Subcutaneous adipose tissue (tissue), 4 donors: ENCODE data around the gene PRRX1. TPM values are rescaled to one million over a fixed set of nuclear protein-coding genes. Genes with fewer than 3 reads are reported as not detected.

Experiments
- total RNA-seq, 4 donors: library from RNA; depleted of rRNA; stranded (reverse); fragments of >200 nt; gene quantifications; one replicate each; pipeline ENCODE4 v1.1.0, GENCODE V29; 2016
- TF ChIP-seq, protein P1 (sequence below): fragments of 450-650 bp; IDR thresholded peaks from one replicate; pipeline ENCODE4 v1.5.1; 2016; ENCODE audit warnings: low read depth, mild to moderate bottlenecking, control low read depth, antibody characterized with exemption, moderate library complexity

PRRX1 gene
- total RNA-seq, 4 donors from 2014 or later, result 75.3 to 115 (median 87.3) TPM

GRCh38 chr1:170725326-170725725, 61.4 kb downstream of the PRRX1 start:
- TF ChIP-seq, protein P1, sequence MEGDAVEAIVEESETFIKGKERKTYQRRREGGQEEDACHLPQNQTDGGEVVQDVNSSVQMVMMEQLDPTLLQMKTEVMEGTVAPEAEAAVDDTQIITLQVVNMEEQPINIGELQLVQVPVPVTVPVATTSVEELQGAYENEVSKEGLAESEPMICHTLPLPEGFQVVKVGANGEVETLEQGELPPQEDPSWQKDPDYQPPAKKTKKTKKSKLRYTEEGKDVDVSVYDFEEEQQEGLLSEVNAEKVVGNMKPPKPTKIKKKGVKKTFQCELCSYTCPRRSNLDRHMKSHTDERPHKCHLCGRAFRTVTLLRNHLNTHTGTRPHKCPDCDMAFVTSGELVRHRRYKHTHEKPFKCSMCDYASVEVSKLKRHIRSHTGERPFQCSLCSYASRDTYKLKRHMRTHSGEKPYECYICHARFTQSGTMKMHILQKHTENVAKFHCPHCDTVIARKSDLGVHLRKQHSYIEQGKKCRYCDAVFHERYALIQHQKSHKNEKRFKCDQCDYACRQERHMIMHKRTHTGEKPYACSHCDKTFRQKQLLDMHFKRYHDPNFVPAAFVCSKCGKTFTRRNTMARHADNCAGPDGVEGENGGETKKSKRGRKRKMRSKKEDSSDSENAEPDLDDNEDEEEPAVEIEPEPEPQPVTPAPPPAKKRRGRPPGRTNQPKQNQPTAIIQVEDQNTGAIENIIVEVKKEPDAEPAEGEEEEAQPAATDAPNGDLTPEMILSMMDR, result no peak

DNA sequence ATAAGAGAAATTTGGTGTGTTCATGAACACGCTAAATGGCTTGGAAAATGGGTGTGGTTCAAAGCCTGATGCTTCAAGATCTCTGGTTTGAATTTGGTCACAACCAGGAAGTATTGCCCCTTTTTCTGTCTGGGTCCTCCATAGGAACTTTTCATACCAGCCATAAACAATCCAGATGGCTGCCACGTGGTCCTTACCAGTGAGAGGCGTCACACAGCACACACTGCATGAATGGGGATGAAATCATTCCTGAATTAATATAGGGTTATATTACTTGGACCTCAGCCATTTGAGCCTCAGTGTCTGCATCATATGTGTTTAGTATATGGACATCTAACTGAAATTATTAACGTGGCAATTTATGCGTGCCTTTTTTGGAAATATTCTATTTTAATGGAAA, 64.0 kb downstream of the PRRX1 start:
- TF ChIP-seq, protein P1, result no peak

- TF ChIP-seq, protein P1, result no peak
These were observed 65.5 kb downstream of the PRRX1 start for GRCh38 chr1:170729225-170730002.

DNA sequence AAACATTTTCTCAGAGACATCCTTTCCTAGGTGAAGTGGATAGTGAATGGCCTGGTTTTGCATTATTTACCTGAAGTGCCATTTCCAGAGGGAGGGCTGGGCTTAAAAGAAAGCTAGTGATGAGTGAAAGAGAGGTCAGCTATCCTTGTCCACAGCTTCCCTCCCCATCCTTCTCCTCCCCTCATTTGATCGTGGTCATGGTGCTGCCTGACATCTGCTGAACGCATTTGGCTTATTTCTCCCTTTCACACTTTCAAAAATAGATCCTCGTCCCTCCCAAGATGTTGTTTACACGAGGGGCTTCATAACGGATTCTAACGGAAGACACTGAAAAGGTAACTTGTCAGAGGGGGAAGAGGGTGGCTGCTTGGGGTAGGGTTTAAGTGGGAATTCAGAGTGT, 66.1 kb downstream of the PRRX1 start:
- TF ChIP-seq, protein P1, result no peak

- TF ChIP-seq, protein P1, result no peak
These were observed 66.5 kb downstream of the PRRX1 start for GRCh38 chr1:170730438-170730837.

DNA sequence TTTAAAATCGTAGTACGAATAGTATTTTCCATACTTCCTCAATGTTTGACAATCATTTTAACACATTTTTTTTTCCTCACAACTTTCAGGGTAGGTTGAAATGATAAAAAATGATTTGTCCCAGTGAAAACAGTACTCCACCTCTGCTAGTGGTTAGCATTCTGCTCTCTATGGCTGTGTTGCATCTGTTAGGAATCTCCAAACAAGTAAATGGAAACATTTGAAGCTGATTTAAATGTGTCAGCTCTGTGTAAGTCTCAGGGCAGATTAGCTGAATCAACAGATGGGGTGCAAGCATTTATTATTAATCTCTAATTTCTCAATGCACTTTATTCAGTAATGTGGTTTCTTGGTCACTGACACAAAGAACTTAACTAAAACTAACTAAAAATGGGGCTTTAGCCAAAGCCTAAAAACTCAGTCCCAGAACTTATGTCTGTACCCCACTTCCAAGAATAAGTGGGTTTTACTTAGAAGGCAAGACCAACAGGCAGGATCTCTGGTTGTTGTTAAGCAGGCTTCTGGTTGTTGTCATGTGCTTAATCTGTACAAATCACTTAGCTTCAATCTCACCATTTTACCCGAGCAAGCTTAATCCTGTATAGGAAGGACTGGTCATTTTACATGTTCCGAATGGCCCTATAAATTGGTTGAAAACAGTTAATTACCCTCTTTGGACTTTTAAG, 67.8 kb downstream of the PRRX1 start:
- TF ChIP-seq, protein P1, result no peak

DNA sequence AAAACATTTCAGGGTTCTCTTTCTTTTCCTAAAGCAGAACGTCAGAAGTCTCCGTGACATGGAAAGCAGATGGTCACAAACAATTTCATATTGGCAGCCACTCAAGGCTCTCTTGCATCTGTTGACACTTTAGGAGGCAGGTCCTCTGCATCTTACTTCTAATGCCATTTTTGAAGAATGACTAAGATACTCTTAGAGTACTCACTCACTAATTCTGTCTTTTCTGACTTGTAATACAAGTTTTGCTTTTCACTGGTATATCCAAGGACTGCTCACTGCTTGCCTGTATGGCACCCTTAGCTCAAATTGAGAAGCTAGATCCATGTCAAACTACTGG, 68.3 kb downstream of the PRRX1 start:
- TF ChIP-seq, protein P1, result no peak
